H1 (cell line): ENCODE results near the gene CACNG4. TPM values are rescaled to one million over a fixed set of nuclear protein-coding genes. Genes with fewer than 3 reads are reported as not detected.

ENCODE experiments used
- CTCF ChIA-PET: fragments of 300-600 bp; sonication (Branson Sonifier 250); formaldehyde crosslinking; loops from one replicate; lab custom pipeline; 2021; ENCODE audit not compliant: partially characterized antibody; lab: Charles Lee
- POLR2A ChIA-PET: fragments of 300-600 bp; sonication (Branson Sonifier 250); formaldehyde crosslinking; loops from one replicate; lab custom pipeline; 2021; ENCODE audit warnings: inconsistent platforms; ENCODE audit not compliant: partially characterized antibody; lab: Charles Lee
- DNase-seq, 2 experiments: peaks; one replicate each; pipeline versions ENCODE4 v3.0.0 to v3.0.0-alpha.2; 2010 to 2022; ENCODE audit warnings: low spot score in 2 of 2, low read depth in 1 of 2, mixed read lengths in 1 of 2
- FAIRE-seq: peaks from 2 replicates; lab custom pipeline; 2011; peaks lifted over from hg19 to GRCh38; lab: Jason Lieb, UNC
- H2AFZ ChIP-seq: 2 replicates; pipeline ENCODE4 v1.8.1; 2012; ENCODE audit warnings: low read length, inconsistent platforms
- H2AK5ac ChIP-seq: 2 replicates; pipeline ENCODE4 v1.6.1; 2013; ENCODE audit warnings: low read depth, low read length
- H2BK120ac ChIP-seq: replicated peaks from 2 replicates; pipeline ENCODE3; 2013; ENCODE audit warnings: low read depth, low read length, inconsistent platforms
- H2BK12ac ChIP-seq: 2 replicates; pipeline ENCODE4 v1.6.1; 2013; ENCODE audit warnings: low read depth, low read length
- H2BK15ac ChIP-seq: 2 replicates; pipeline ENCODE4 v1.6.1; 2013; ENCODE audit warnings: low read length
- H2BK20ac ChIP-seq: 2 replicates; pipeline ENCODE4 v1.6.1; 2013; ENCODE audit warnings: low read length
- H2BK5ac ChIP-seq: 2 replicates; pipeline ENCODE4 v1.6.1; 2013; ENCODE audit warnings: low read depth, low read length
- H3K14ac ChIP-seq: 2 replicates; pipeline ENCODE4 v1.6.1; 2013; ENCODE audit warnings: inconsistent platforms; ENCODE audit not compliant: insufficient read length
- H3K18ac ChIP-seq: 2 replicates; pipeline ENCODE4 v1.6.1; 2013; ENCODE audit warnings: low read length; ENCODE audit errors: extremely low read depth
- H3K23ac ChIP-seq: 2 replicates; pipeline ENCODE4 v1.6.1; 2013; ENCODE audit warnings: inconsistent platforms; ENCODE audit not compliant: insufficient read length
- H3K23me2 ChIP-seq: 2 replicates; pipeline ENCODE4 v1.6.1; 2013; ENCODE audit warnings: low read depth, low read length
- H3K27ac ChIP-seq: 2 replicates; pipeline ENCODE4 v1.6.1; 2011; ENCODE audit warnings: low read depth, low read length, inconsistent platforms
- H3K27me3 ChIP-seq, 4 experiments: replicated peaks in 1 of 4; 1 replicate in 1 of 4; 2 replicates in 3 of 4; pipeline versions ENCODE4 v1.6.1 to v1.8.1; 2011 to 2013; ENCODE audit warnings: low read length in 3 of 4, mild to moderate bottlenecking in 3 of 4, inconsistent platforms in 2 of 4, mixed read lengths in 2 of 4, moderate library complexity in 1 of 4; ENCODE audit not compliant: control insufficient read depth in 3 of 4, insufficient read depth in 3 of 4; ENCODE audit errors: extremely low read depth in 1 of 4
- H3K36me3 ChIP-seq, 4 experiments: 2 replicates each; pipeline versions ENCODE4 v1.6.1 to v1.8.1; 2011 to 2013; ENCODE audit warnings: mild to moderate bottlenecking in 4 of 4, low read length in 3 of 4, moderate library complexity in 2 of 4, control low read depth in 1 of 4, inconsistent platforms in 1 of 4; ENCODE audit not compliant: insufficient read depth in 4 of 4, control insufficient read depth in 2 of 4
- H3K4ac ChIP-seq: replicated peaks from 2 replicates; pipeline ENCODE3; 2013; ENCODE audit warnings: low read length, low read depth, mixed read lengths, inconsistent platforms; ENCODE audit not compliant: insufficient read length
- H3K4me1 ChIP-seq, 4 experiments: replicated peaks in 1 of 4; 1 replicate in 1 of 4; 2 replicates in 3 of 4; pipeline versions ENCODE4 v1.6.1 to v1.8.1; 2011 to 2013; ENCODE audit warnings: low read length in 3 of 4, inconsistent platforms in 2 of 4, mixed read lengths in 1 of 4; ENCODE audit not compliant: insufficient read depth in 4 of 4, control insufficient read depth in 3 of 4
- H3K4me2 ChIP-seq, 2 experiments: 2 replicates each; pipeline versions ENCODE4 v1.6.1 to v1.8.1; 2011 to 2013; ENCODE audit warnings: low read depth in 2 of 2, low read length in 2 of 2, control low read depth in 1 of 2, inconsistent platforms in 1 of 2, mild to moderate bottlenecking in 1 of 2; ENCODE audit not compliant: insufficient read depth in 1 of 2
- H3K4me3 ChIP-seq, 4 experiments: fragments of 200-600, 300-600 bp in 1 of 4; sonication (generic), shearing (Covaris generic), sonication (Bioruptor Twin) in 1 of 4; 2 replicates each; pipeline versions ENCODE4 v1.5.1 to v1.8.1; 2011 to 2016; ENCODE audit warnings: low read length in 4 of 4, low read depth in 3 of 4, control low read depth in 2 of 4, inconsistent platforms in 2 of 4, mild to moderate bottlenecking in 2 of 4, mixed read lengths in 1 of 4, moderate library complexity in 1 of 4; ENCODE audit not compliant: insufficient read depth in 2 of 4; ENCODE audit errors: extremely low read depth in 1 of 4
- H3K56ac ChIP-seq: replicated peaks from 2 replicates; pipeline ENCODE3; 2013; ENCODE audit warnings: low read depth, mild to moderate bottlenecking, mixed read lengths, low read length, inconsistent platforms; ENCODE audit not compliant: insufficient read length
- H3K79me1 ChIP-seq: 2 replicates; pipeline ENCODE4 v1.6.1; 2013; ENCODE audit warnings: low read depth, low read length, control low read depth
- H3K79me2 ChIP-seq, 2 experiments: 2 replicates each; pipeline versions ENCODE4 v1.6.1 to v1.8.1; 2012 to 2013; ENCODE audit warnings: low read length in 2 of 2, mild to moderate bottlenecking in 2 of 2, inconsistent platforms in 1 of 2; ENCODE audit not compliant: insufficient read depth in 2 of 2, control insufficient read depth in 1 of 2
- H3K9ac ChIP-seq, 4 experiments: replicated peaks in 1 of 4; 1 replicate in 1 of 4; 2 replicates in 3 of 4; pipeline versions ENCODE4 v1.6.1 to v1.8.1; 2011 to 2013; ENCODE audit warnings: low read depth in 3 of 4, low read length in 3 of 4, control low read depth in 2 of 4, mild to moderate bottlenecking in 2 of 4, moderate library complexity in 2 of 4, inconsistent platforms in 1 of 4; ENCODE audit errors: extremely low read depth in 1 of 4
- H3K9me3 ChIP-seq, 2 experiments: 2 replicates each; pipeline versions ENCODE4 v1.6.1 to v1.8.1; 2012 to 2013; ENCODE audit warnings: mild to moderate bottlenecking in 2 of 2, moderate library complexity in 2 of 2, control low read depth in 1 of 2, inconsistent platforms in 1 of 2, low read depth in 1 of 2, low read length in 1 of 2, mixed read lengths in 1 of 2; ENCODE audit not compliant: insufficient read depth in 2 of 2
- H4K20me1 ChIP-seq, 2 experiments: replicated peaks in 1 of 2; 2 replicates each; pipeline versions ENCODE3 to v1.8.1; 2011 to 2013; ENCODE audit warnings: inconsistent platforms in 2 of 2, low read length in 2 of 2, mild to moderate bottlenecking in 1 of 2; ENCODE audit not compliant: insufficient read depth in 2 of 2, control insufficient read depth in 1 of 2
- H4K5ac ChIP-seq: 2 replicates; pipeline ENCODE4 v1.6.1; 2013; ENCODE audit warnings: low read length, low read depth, mixed read lengths, inconsistent platforms; ENCODE audit not compliant: insufficient read length
- H4K8ac ChIP-seq: 2 replicates; pipeline ENCODE4 v1.8.0; 2013; ENCODE audit warnings: mild to moderate bottlenecking, moderate library complexity, low read length, inconsistent platforms; ENCODE audit not compliant: insufficient read depth; ENCODE audit errors: extremely low read depth
- H4K91ac ChIP-seq: replicated peaks from 2 replicates; pipeline ENCODE3; 2013; ENCODE audit warnings: low read length, mixed read lengths, inconsistent platforms; ENCODE audit not compliant: insufficient read length
- BACH1 ChIP-seq: IDR thresholded peaks from 2 replicates; pipeline ENCODE4 v1.6.1; 2012; ENCODE audit warnings: low read length, improper control_type of control experiment
- BCL11A ChIP-seq, 2 experiments: IDR thresholded peaks; one replicate each; pipeline ENCODE4 v1.6.1; 2011; ENCODE audit warnings: low read depth in 2 of 2, low read length in 2 of 2, mild to moderate bottlenecking in 2 of 2
- POLR2AphosphoS5 ChIP-seq: IDR thresholded peaks from 2 replicates; pipeline ENCODE4 v1.6.1; 2011; ENCODE audit warnings: low read depth, low read length
- RXRA ChIP-seq: IDR thresholded peaks from 2 replicates; pipeline ENCODE4 v1.6.1; 2011; ENCODE audit warnings: low read depth, mild to moderate bottlenecking, low read length, moderate library complexity; ENCODE audit not compliant: insufficient read depth
- WGBS, 2 experiments: shearing (Covaris generic) in 1 of 2; methylation state at CpG; one replicate each; pipeline versions ENCODE4 v1.1.6 to v1.1.7; 2013 to 2015; ENCODE audit warnings: low lambda C conversion rate in 2 of 2, mixed read lengths in 2 of 2, inconsistent platforms in 1 of 2, low coverage in 1 of 2, missing lambda C conversion rate in 1 of 2; ENCODE audit not compliant: insufficient replicate concordance in 2 of 2, insufficient coverage in 1 of 2, insufficient read length in 1 of 2; ENCODE audit errors: extremely low coverage in 1 of 2, missing lambda C conversion rate in 1 of 2; 5-methylcytosine and 5-hydroxymethylcytosine counted together
- polyA plus RNA-seq, 7 experiments: library from polyadenylated mRNA; depleted of rRNA in 3 of 7; stranded (reverse) in 5 of 7; unstranded in 2 of 7; fragments of >200 nt in 5 of 7; fragments of 200-250 nt in 2 of 7; gene quantifications; 1 replicate in 5 of 7; 2 replicates in 1 of 7; 4 replicates in 1 of 7; pipeline versions ENCODE4 v1.2.1 to v1.2.3, GENCODE V29; 2011 to 2013; ENCODE audit warnings: missing spikeins in 2 of 7, mixed read lengths in 2 of 7
- total RNA-seq: library from RNA; stranded (reverse); fragmentation: NEBNext Ultra II Directional; extraction: Animal tissue kit (Norgen Biotek cat#: 25700); gene quantifications from 2 replicates; pipeline ENCODE4 v1.2.1, GENCODE V29; 2021

CACNG4 gene
- total and polyA plus RNA-seq, 2 of the 8 experiments (the other 6 are each of a cell fraction or from before 2014, with no cell fraction given), result 3.6 to 5.6 TPM

DNA sequence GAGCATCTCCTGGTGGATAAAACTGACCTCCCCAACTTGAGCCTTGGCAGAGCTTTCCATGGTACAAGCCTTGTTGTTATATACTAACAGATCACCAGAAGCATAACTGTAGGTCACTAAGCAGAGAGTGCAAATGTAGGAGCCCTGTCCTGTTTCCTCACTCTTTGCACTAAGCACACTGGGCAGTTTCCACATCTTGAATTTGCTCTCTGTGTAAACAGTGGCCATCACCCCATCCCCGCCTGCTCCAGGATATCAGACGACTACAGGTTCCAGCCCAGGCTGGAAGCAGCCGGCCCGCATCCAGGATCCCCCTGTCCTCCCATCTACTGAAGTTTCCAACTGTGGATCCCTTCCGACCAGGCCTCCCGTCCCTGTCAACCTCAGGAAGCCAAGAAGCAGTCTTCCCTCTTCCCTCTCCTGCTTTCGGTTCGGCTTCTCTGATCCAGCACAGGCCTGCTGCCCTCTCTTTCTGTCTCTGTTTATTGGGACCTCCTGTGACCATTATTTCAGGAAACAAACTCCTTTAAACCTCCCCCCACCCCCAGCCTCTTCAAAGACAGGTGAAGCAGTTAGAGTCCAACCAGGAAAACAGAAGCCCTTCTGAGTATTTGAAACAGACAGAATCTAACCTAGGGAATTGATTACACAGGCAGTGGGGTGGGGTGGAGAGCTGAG, 22.6 kb upstream of the CACNG4 start:
- CTCF ChIA-PET, result interaction anchor here (0.6 to 4.2 kb wide), 3 partner anchors 11 to 73 kb away, joined by 3 to 17 read pairs (median 3); no protein-coding TSS in a partner anchor
- peaks cover 1 to 10% (median 4%) of the 10 kb centered on the region in 4 experiments; a peak in 4 of 7 replicates for H3K4me1 ChIP-seq
- FAIRE-seq, result no peak

More for the DNA sequence above, 22.6 kb upstream of the CACNG4 start:
- Histone ChIP-seq H3K79me1 (no peaks in the 10 kb centered on the region), H2BK15ac (no peak overlapping the region), H2BK5ac (no peak overlapping the region), H3K4me3 (no peak overlapping the region), H4K8ac (no peak overlapping the region), H2BK120ac (no peak overlapping the region), H3K14ac (no peak overlapping the region), H3K23me2 (0 out of 2 replicates have a peak, but pooled peaks cover 2% of the 10 kb centered on the region), H2BK12ac (no peak overlapping the region), H3K9ac (no peak overlapping the region), H3K4me2 (no peak overlapping the region), H3K23ac (no peak overlapping the region), H3K9me3 (peaks cover 8 to 18% of the 10 kb centered on the region in 2 experiments), H2AFZ (peak overlapping the region; percentile 40; the same call in 1 of the 2 replicates), H3K79me2 (no peaks in the 10 kb centered on the region), H2AK5ac (no peak overlapping the region), H3K36me3 (no peaks in the 10 kb centered on the region), H2BK20ac (no peak overlapping the region), H3K18ac (no peak overlapping the region), H3K27ac (no peak overlapping the region), H3K56ac (no peak overlapping the region), H3K27me3 (0 out of 7 replicates have a peak, but pooled peaks cover 0 to 2% (median 0%) of the 10 kb centered on the region in 4 experiments), H4K91ac (no peak overlapping the region), H4K20me1 (no peaks in the 10 kb centered on the region), H3K4ac (no peak overlapping the region), H4K5ac (no peak overlapping the region)
- POLR2A ChIA-PET, result no interaction called here
- DNase-seq, result no peak
- TF ChIP-seq RXRA (no peak), POLR2AphosphoS5 (no peak), BACH1 (no peak), BCL11A (IDR thresholded peaks at IDR 0.05; ENCODE audit: low read depth in 2 of 2, low read length in 2 of 2) (no peak)
- 85% methylated on average over 7 of the region's 8 CpGs; no CpG with 5 or more reads in 1 of the 2 experiments for WGBS, 2 experiments
